Mesendoderm (in vitro differentiated cells): Measurements from ENCODE around the gene MAN1B1.

ENCODE experiments used
- DNase-seq: peaks from one replicate; pipeline ENCODE4 v3.0.0; 2013
- H2AK5ac ChIP-seq: 2 replicates; pipeline ENCODE4 v1.6.1; 2013; ENCODE audit warnings: low read length, inconsistent platforms
- H2BK120ac ChIP-seq: 2 replicates; pipeline ENCODE4 v1.6.1; 2013; ENCODE audit warnings: low read depth, mild to moderate bottlenecking, low read length, moderate library complexity, mixed read lengths
- H2BK15ac ChIP-seq: replicated peaks from 2 replicates; pipeline ENCODE4 v1.6.1; 2013; ENCODE audit warnings: low read depth, mild to moderate bottlenecking, moderate library complexity
- H2BK5ac ChIP-seq: 2 replicates; pipeline ENCODE4 v1.6.1; 2013; ENCODE audit warnings: low read length, inconsistent platforms
- H3K18ac ChIP-seq: 2 replicates; pipeline ENCODE4 v1.6.1; 2013; ENCODE audit warnings: mild to moderate bottlenecking, low read length, mixed read lengths
- H3K23ac ChIP-seq: one replicate; pipeline ENCODE4 v1.6.1; 2013; ENCODE audit warnings: low read length
- H3K27ac ChIP-seq: 2 replicates; pipeline ENCODE4 v1.5.1; 2013; ENCODE audit warnings: low read depth, mild to moderate bottlenecking, inconsistent platforms, low read length, moderate library complexity
- H3K27me3 ChIP-seq: 2 replicates; pipeline ENCODE4 v1.6.1; 2013; ENCODE audit warnings: low read length, control low read depth, mild to moderate bottlenecking, inconsistent platforms; ENCODE audit not compliant: insufficient read depth, poor library complexity
- H3K36me3 ChIP-seq: 2 replicates; pipeline ENCODE4 v1.6.1; 2013; ENCODE audit warnings: low read length, inconsistent platforms; ENCODE audit not compliant: control insufficient read depth, insufficient read depth
- H3K4ac ChIP-seq: one replicate; pipeline ENCODE4 v1.6.1; 2013; ENCODE audit warnings: low read depth, mild to moderate bottlenecking, low read length, moderate library complexity
- H3K4me1 ChIP-seq: 2 replicates; pipeline ENCODE4 v1.6.1; 2013; ENCODE audit warnings: low read depth, low read length, inconsistent platforms; ENCODE audit not compliant: control insufficient read depth
- H3K4me2 ChIP-seq: 2 replicates; pipeline ENCODE4 v1.6.1; 2013; ENCODE audit warnings: low read length
- H3K4me3 ChIP-seq: 2 replicates; pipeline ENCODE4 v1.5.1; 2013; ENCODE audit warnings: mild to moderate bottlenecking, low read length
- H3K56ac ChIP-seq: one replicate; pipeline ENCODE4 v1.6.1; 2013; ENCODE audit warnings: low read length
- H3K79me1 ChIP-seq: 2 replicates; pipeline ENCODE4 v1.6.1; 2013; ENCODE audit warnings: low read length, inconsistent platforms
- H3K79me2 ChIP-seq: 2 replicates; pipeline ENCODE4 v1.6.1; 2013; ENCODE audit warnings: mild to moderate bottlenecking, low read length; ENCODE audit not compliant: control insufficient read depth, insufficient read depth
- H3K9ac ChIP-seq: 2 replicates; pipeline ENCODE4 v1.6.1; 2013; ENCODE audit warnings: low read length, inconsistent platforms
- H4K5ac ChIP-seq: one replicate; pipeline ENCODE4 v1.6.1; 2013; ENCODE audit warnings: low read length
- H4K8ac ChIP-seq: one replicate; pipeline ENCODE4 v1.6.1; 2013; ENCODE audit warnings: low read depth, mild to moderate bottlenecking, control low read depth, low read length, moderate library complexity
- WGBS: extraction: QIAGEN DNeasy Blood & Tissue Kit; methylation state at CpG from one replicate; pipeline ENCODE4 v1.1.7; 2013; ENCODE audit warnings: low lambda C conversion rate, missing lambda C conversion rate; ENCODE audit not compliant: insufficient coverage; ENCODE audit errors: extremely low coverage; 5-methylcytosine and 5-hydroxymethylcytosine counted together

MAN1B1 gene

GRCh38 chr9:137066096-137066861 lies 20.5 kb upstream of the MAN1B1 start:
- Histone ChIP-seq H4K8ac (no peak overlapping the region), H2BK5ac (no peak overlapping the region), H3K23ac (no peak overlapping the region), H3K56ac (no peak overlapping the region), H2AK5ac (no peak overlapping the region), H3K79me2 (no peaks in the 10 kb centered on the region), H3K18ac (no peak overlapping the region), H3K36me3 (no peaks in the 10 kb centered on the region), H3K79me1 (peaks cover 2% of the 10 kb centered on the region), H3K27me3 (no peaks in the 10 kb centered on the region), H3K27ac (no peak overlapping the region), H3K4me3 (no peak overlapping the region), H4K5ac (no peak overlapping the region), H3K4me1 (no peaks in the 10 kb centered on the region), H2BK15ac (no peak overlapping the region), H3K4me2 (no peak overlapping the region), H3K9ac (no peak overlapping the region), H3K4ac (no peak overlapping the region), H2BK120ac (no peak overlapping the region)
- no peak for DNase-seq
- no CpG with 5 or more reads among the region's 26 CpGs for WGBS

- peaks cover 2% of the 10 kb centered on the region for H3K79me1 ChIP-seq
- H3K56ac ChIP-seq = no peak overlapping the region
- H3K4me2 ChIP-seq = no peak overlapping the region
- no peak overlapping the region for H3K4me3 ChIP-seq
- no peak overlapping the region for H4K8ac ChIP-seq
- no peak overlapping the region for H3K27ac ChIP-seq
- no peaks in the 10 kb centered on the region for H3K79me2 ChIP-seq
- H3K36me3 ChIP-seq = no peaks in the 10 kb centered on the region
- H3K4me1 ChIP-seq = no peaks in the 10 kb centered on the region
- H3K23ac ChIP-seq = no peak overlapping the region
- no peaks in the 10 kb centered on the region for H3K27me3 ChIP-seq
- WGBS = no CpG with 5 or more reads among the region's 12 CpGs
- H3K18ac ChIP-seq = no peak overlapping the region
- H2BK15ac ChIP-seq = no peak overlapping the region
- peak; percentile 87 for DNase-seq
- no peak overlapping the region for H2AK5ac ChIP-seq
- H3K4ac ChIP-seq = no peak overlapping the region
- H3K9ac ChIP-seq = no peak overlapping the region
- no peak overlapping the region for H2BK5ac ChIP-seq
- H4K5ac ChIP-seq = no peak overlapping the region
- no peak overlapping the region for H2BK120ac ChIP-seq
These were observed 18.8 kb upstream of the MAN1B1 start for GRCh38 chr9:137067860-137068538.

GRCh38 chr9:137068539-137069507 lies 18.0 kb upstream of the MAN1B1 start:
- H3K18ac ChIP-seq = no peak overlapping the region
- WGBS = no CpG with 5 or more reads among the region's 17 CpGs

GRCh38 chr9:137069508-137070091 lies 17.2 kb upstream of the MAN1B1 start:
- no peak overlapping the region for H4K8ac ChIP-seq
- WGBS = no CpG with 5 or more reads among the region's 52 CpGs
- no peak overlapping the region for H2AK5ac ChIP-seq
- peak overlapping the region; percentile 82 for H3K56ac ChIP-seq
- H4K5ac ChIP-seq = no peak overlapping the region
- H3K18ac ChIP-seq = no peak overlapping the region
- DNase-seq = no peak
- peaks cover 2% of the 10 kb centered on the region for H3K79me1 ChIP-seq
- H3K9ac ChIP-seq = peak overlapping the region; percentile 65
- no peak overlapping the region for H3K27ac ChIP-seq
- no peak overlapping the region for H3K4ac ChIP-seq
- H3K4me1 ChIP-seq = no peaks in the 10 kb centered on the region
- no peaks in the 10 kb centered on the region for H3K79me2 ChIP-seq
- H3K23ac ChIP-seq = no peak overlapping the region
- peak overlapping the region; percentile 54 for H3K4me2 ChIP-seq
- H2BK5ac ChIP-seq = no peak overlapping the region
- H2BK15ac ChIP-seq = no peak overlapping the region
- H3K4me3 ChIP-seq = peak overlapping the region; percentile 19
- no peak overlapping the region for H2BK120ac ChIP-seq
- H3K27me3 ChIP-seq = no peaks in the 10 kb centered on the region
- H3K36me3 ChIP-seq = no peaks in the 10 kb centered on the region

More at GRCh38 chr9:137068539-137069507, 18.0 kb upstream of the MAN1B1 start:
- peak overlapping the region; percentile 36 for H3K4me2 ChIP-seq
- no peak overlapping the region for H3K23ac ChIP-seq
- no peaks in the 10 kb centered on the region for H3K79me2 ChIP-seq
- H3K27me3 ChIP-seq = no peaks in the 10 kb centered on the region
- no peak overlapping the region for H2AK5ac ChIP-seq
- no peak overlapping the region for H3K27ac ChIP-seq
- no peak overlapping the region for H2BK15ac ChIP-seq
- H3K56ac ChIP-seq = peak overlapping the region; percentile 49
- no peak overlapping the region for H4K5ac ChIP-seq
- H3K36me3 ChIP-seq = no peaks in the 10 kb centered on the region
- H3K9ac ChIP-seq = peak overlapping the region; percentile 65
- H3K4me1 ChIP-seq = no peaks in the 10 kb centered on the region
- no peak overlapping the region for H4K8ac ChIP-seq
- no peak overlapping the region for H2BK120ac ChIP-seq
- H3K79me1 ChIP-seq = peaks cover 2% of the 10 kb centered on the region
- no peak for DNase-seq
- H3K4ac ChIP-seq = no peak overlapping the region
- no peak overlapping the region for H2BK5ac ChIP-seq
- H3K4me3 ChIP-seq = no peak overlapping the region

GRCh38 chr9:137070201-137070905 lies 16.4 kb upstream of the MAN1B1 start, which contains the start of gene SAPCD2:
Gene SAPCD2 (minus strand): TSS chr9:137070557. CDS start chr9:137070460, 97 bp downstream.
- Histone ChIP-seq H3K4me2 (peak within 1 kb of the TSS; percentile 54), H3K4me3 (peak within 1 kb of the TSS; percentile 22), H3K27me3 (no peaks in the 10 kb centered on the region), H3K27ac (no peak within 1 kb of the TSS), H3K18ac (peak within 1 kb of the TSS; percentile 22), H3K79me2 (no peaks in the 10 kb centered on the region), H3K4me1 (no peaks in the 10 kb centered on the region), H2BK15ac (no peak within 1 kb of the TSS), H3K9ac (peak within 1 kb of the TSS; percentile 65), H3K36me3 (no peaks in the 10 kb centered on the region), H2BK120ac (no peak within 1 kb of the TSS), H3K79me1 (peaks cover 2% of the 10 kb centered on the region), H3K4ac (no peak within 1 kb of the TSS), H3K23ac (no peak within 1 kb of the TSS), H4K8ac (peak within 1 kb of the TSS; percentile 41), H2BK5ac (no peak within 1 kb of the TSS), H3K56ac (peak within 1 kb of the TSS; percentile 82), H4K5ac (no peak within 1 kb of the TSS), H2AK5ac (no peak within 1 kb of the TSS)
- WGBS = no CpG with 5 or more reads among the region's 74 CpGs
- DNase-seq = peak; percentile 94
